HepG2 (cell line): Measurements from ENCODE around the gene TANC1. TPM values are rescaled to one million over a fixed set of nuclear protein-coding genes. Genes with fewer than 3 reads are reported as not detected.

Source experiments
- ATAC-seq: fragments of 200-7000 bp; cut with Tn5 transposase; 3 replicates; pipeline ENCODE4 v1.9.1; 2020; ENCODE audit warnings: mild to moderate bottlenecking, moderate library complexity
- BruUV-seq: library from RNA; stranded (reverse); fragments of 400-500 nt; replicated peaks from 2 replicates; lab custom pipeline; 2021; lab: Mats Ljungman, UMichigan
- CTCF ChIA-PET: fragments of 300-600 bp; formaldehyde crosslinking; extraction: SDS; loops from one replicate; lab custom pipeline; 2021; ENCODE audit warnings: low total read pairs, inconsistent platforms, low intra/inter-chr PET ratio; lab: Yijun Ruan, JAX
- POLR2A ChIA-PET: fragments of 350-600 bp; sonication (Branson Sonifier 250); formaldehyde crosslinking; loops from one replicate; lab custom pipeline; 2020; ENCODE audit warnings: antibody characterized with exemption, inconsistent platforms; lab: Yijun Ruan, JAX
- DNase-seq: peaks from one replicate; pipeline ENCODE4 v3.0.0-alpha.2; 2015; ENCODE audit warnings: low spot score
- FAIRE-seq: peaks from 3 replicates; lab custom pipeline; 2011; peaks lifted over from hg19 to GRCh38; lab: Jason Lieb, UNC
- H2AFZ ChIP-seq: one replicate; pipeline ENCODE4 v1.6.1; 2011; ENCODE audit warnings: low read length, inconsistent platforms
- H3K27ac ChIP-seq: fragments of 300-600 bp; 3 replicates; pipeline ENCODE4 v1.8.0; 2011; ENCODE audit warnings: mixed run types, mild to moderate bottlenecking, mixed read lengths, low read length, inconsistent platforms; ENCODE audit not compliant: insufficient read depth; ENCODE audit errors: extremely low read length
- H3K27me3 ChIP-seq, 2 experiments: fragments of 200-600 bp in 1 of 2; 2 replicates in 1 of 2; 3 replicates in 1 of 2; pipeline versions ENCODE4 v1.6.0 to v1.8.0; 2011; ENCODE audit warnings: low read length in 2 of 2, mild to moderate bottlenecking in 2 of 2, moderate library complexity in 2 of 2, inconsistent platforms in 1 of 2; ENCODE audit not compliant: insufficient read depth in 2 of 2, control insufficient read depth in 1 of 2
- H3K36me3 ChIP-seq, 2 experiments: fragments of 200-600 bp in 1 of 2; replicated peaks in 1 of 2; 2 replicates in 1 of 2; 3 replicates in 1 of 2; pipeline versions ENCODE4 v1.5.1 to v1.8.0; 2011; ENCODE audit warnings: low read length in 2 of 2, inconsistent platforms in 1 of 2; ENCODE audit not compliant: insufficient read depth in 2 of 2, control insufficient read depth in 1 of 2
- H3K4me1 ChIP-seq: 2 replicates; pipeline ENCODE4 v1.5.1; 2012; ENCODE audit warnings: low read length, inconsistent platforms; ENCODE audit not compliant: insufficient read depth
- H3K4me2 ChIP-seq: 2 replicates; pipeline ENCODE4 v1.6.0; 2011; ENCODE audit warnings: low read depth, low read length, inconsistent platforms
- H3K4me3 ChIP-seq, 3 experiments: fragments of 200-600 bp in 1 of 3; sonication (generic), shearing (Covaris generic) in 1 of 3; replicated peaks in 1 of 3; 2 replicates each; pipeline ENCODE4 v1.5.1; 2011 to 2016; ENCODE audit warnings: low read length in 3 of 3, inconsistent platforms in 2 of 3, low read depth in 2 of 3, mild to moderate bottlenecking in 2 of 3, control low read depth in 1 of 3, mixed read lengths in 1 of 3; ENCODE audit not compliant: insufficient read depth in 1 of 3
- H3K79me2 ChIP-seq: one replicate; pipeline ENCODE4 v1.6.1; 2011; ENCODE audit warnings: low read length, inconsistent platforms; ENCODE audit not compliant: insufficient read depth
- H3K9ac ChIP-seq: 2 replicates; pipeline ENCODE4 v1.6.0; 2011; ENCODE audit warnings: mild to moderate bottlenecking, low read depth, low read length, inconsistent platforms; ENCODE audit not compliant: insufficient read depth
- H3K9me3 ChIP-seq: 2 replicates; pipeline ENCODE4 v1.5.1; 2012; ENCODE audit warnings: mild to moderate bottlenecking, low read length
- H4K20me1 ChIP-seq: 2 replicates; pipeline ENCODE4 v1.6.0; 2011; ENCODE audit warnings: inconsistent platforms, mild to moderate bottlenecking, low read length, moderate library complexity; ENCODE audit not compliant: insufficient read depth
- ATF4 ChIP-seq, 2 experiments: fragments of 450-650 bp in 1 of 2; sonication (generic) in 1 of 2; formaldehyde crosslinking; IDR thresholded peaks; 2 replicates each; pipeline versions ENCODE4 v1.5.0 to v1.8.0; 2020 to 2022; ENCODE audit warnings: mild to moderate bottlenecking in 1 of 2, missing genetic modification reagents in 1 of 2
- CENPX ChIP-seq: sonication (generic); formaldehyde crosslinking; IDR thresholded peaks from 2 replicates; pipeline ENCODE4 v1.9.0; 2021; ENCODE audit warnings: mild to moderate bottlenecking, missing genetic modification reagents, moderate library complexity
- FOXP4 ChIP-seq: sonication (generic); formaldehyde crosslinking; IDR thresholded peaks from 2 replicates; pipeline ENCODE4 v1.4.0; 2020; ENCODE audit warnings: missing genetic modification reagents
- GTF3A ChIP-seq: sonication (generic); formaldehyde crosslinking; conservative IDR thresholded peaks from 2 replicates; pipeline ENCODE4 v1.4.0; 2020; ENCODE audit warnings: mild to moderate bottlenecking, missing genetic modification reagents
- IKZF5 ChIP-seq: IDR thresholded peaks from 2 replicates; pipeline ENCODE4 v1.6.1; 2018; ENCODE audit warnings: missing genetic modification reagents, mild to moderate bottlenecking, missing compliant biosample characterization
- IRF9 ChIP-seq: sonication (generic); formaldehyde crosslinking; IDR thresholded peaks from 2 replicates; pipeline ENCODE4 v1.8.0; 2022; ENCODE audit warnings: missing genetic modification reagents, mild to moderate bottlenecking, borderline replicate concordance
- PRDM15 ChIP-seq: sonication (generic); formaldehyde crosslinking; IDR thresholded peaks from 2 replicates; pipeline ENCODE4 v1.4.0; 2020; ENCODE audit warnings: missing genetic modification reagents
- SMC3 ChIP-seq: IDR thresholded peaks from 2 replicates; pipeline ENCODE4 v1.6.1; 2011; ENCODE audit warnings: low read length, improper control_type of control experiment
- SP1 ChIP-seq, 2 experiments: fragments of 450-650 bp in 1 of 2; sonication (generic) in 1 of 2; formaldehyde crosslinking in 1 of 2; IDR thresholded peaks; 2 replicates each; pipeline versions ENCODE4 v1.4.0 to v1.6.1; 2016 to 2020; ENCODE audit warnings: missing genetic modification reagents in 1 of 2
- ZBTB2 ChIP-seq: sonication (generic); formaldehyde crosslinking; IDR thresholded peaks from 2 replicates; pipeline ENCODE4 v1.8.0; 2022; ENCODE audit warnings: low read depth, missing genetic modification reagents
- ZEB1 ChIP-seq: IDR thresholded peaks from 2 replicates; pipeline ENCODE4 v1.6.1; 2012; ENCODE audit warnings: mild to moderate bottlenecking, low read depth, inconsistent platforms; ENCODE audit not compliant: insufficient replicate concordance
- WGBS: methylation state at CpG from one replicate; pipeline ENCODE4 v1.1.6; 2017; ENCODE audit warnings: low lambda C conversion rate; 5-methylcytosine and 5-hydroxymethylcytosine counted together
- in situ Hi-C: cut with HindIII; loops from 2 replicates; pipeline ENCODE4 v1.10.0; 2017; ENCODE audit warnings: low pct_unique_long_range_greater_than_20kb; ENCODE audit not compliant: extremely low pct_ligation_motif_present
- intact Hi-C: fragments of 100-400 bp; cut with micrococcal nuclease; formaldehyde crosslinking; loops from one replicate; pipeline ENCODE4 v1.10.0; 2022; ENCODE audit not compliant: unreplicated experiment
- polyA plus RNA-seq, 8 experiments: library from polyadenylated mRNA; depleted of rRNA in 3 of 8; stranded (reverse) in 7 of 8; unstranded in 1 of 8; fragments of >200 nt; fragmentation: Illumina TruSeq in 4 of 8; extraction: Trizol in 4 of 8; gene quantifications; 2 replicates each; pipeline versions ENCODE4 v1.2.1 to v1.2.3, GENCODE V29; 2011 to 2016; ENCODE audit warnings: low read depth in 4 of 8, missing spikeins in 1 of 8, mixed read lengths in 1 of 8; ENCODE audit not compliant: insufficient read depth in 1 of 8
- total RNA-seq, 5 experiments: library from RNA; depleted of rRNA; stranded (reverse); fragments of >200 nt; fragmentation: Illumina TruSeq; extraction: Trizol; gene quantifications; 2 replicates each; pipeline ENCODE4 v1.2.3, GENCODE V29; 2016; ENCODE audit warnings: low read depth in 1 of 5

Gene TANC1
- total and polyA plus RNA-seq, 2 of the 13 experiments (the other 11 are each of a cell fraction or from before 2014, with no cell fraction given) = 2.3 to 5.6 TPM

GRCh38 chr2:159185401-159186130 lies 217.1 kb downstream of the TANC1 start (continued):
- TF ChIP-seq IKZF5 (no peak), SP1 (IDR thresholded peaks at IDR 0.05) (no peak), SP1 (CRISPR knock-in tag; IDR thresholded peaks at IDR 0.05) (no peak), IRF9 (CRISPR knock-in tag) (no peak), GTF3A (no peak), SMC3 (peak; percentile 23; the same call in 1 of the 2 replicates), CENPX (no peak), FOXP4 (no peak)

GRCh38 chr2:159186462-159186861 lies 218.0 kb downstream of the TANC1 start:
- CTCF ChIA-PET = no interaction called here
- no peak for TF ChIP-seq PRDM15
- TF ChIP-seq ATF4 (CRISPR knock-in tag; IDR thresholded peaks at IDR 0.05) = no peak
- TF ChIP-seq ZBTB2 (CRISPR knock-in tag) = no peak
- no peak for TF ChIP-seq CENPX
- no peak for TF ChIP-seq ZEB1

More at GRCh38 chr2:159186462-159186861, 218.0 kb downstream of the TANC1 start:
- Histone ChIP-seq H3K27me3 (no peaks in the 10 kb centered on the region), H3K4me3 (no peak overlapping the region), H3K27ac (no peak overlapping the region), H2AFZ (no peak overlapping the region), H3K4me1 (no peaks in the 10 kb centered on the region), H4K20me1 (no peaks in the 10 kb centered on the region), H3K36me3 (peaks cover 0 to 2% of the 10 kb centered on the region in 2 experiments; a peak in 2 of 5 replicates), H3K79me2 (no peaks in the 10 kb centered on the region), H3K9ac (no peak overlapping the region), H3K4me2 (no peak overlapping the region), H3K9me3 (no peaks in the 10 kb centered on the region)
- ATAC-seq (no peak), DNase-seq (no peak), FAIRE-seq (no peak)
- intact Hi-C loops (no loop called here), in situ Hi-C loops (no loop called here)
- POLR2A ChIA-PET = no interaction called here
- no TSS peak for BruUV-seq
- 92% methylated on average over 4 of the region's 4 CpGs for WGBS
